Naive thymus-derived CD8-positive, alpha-beta T cell (primary cell): ENCODE measurements around the gene GGA1. TPM values are rescaled to one million over a fixed set of nuclear protein-coding genes. Genes with fewer than 3 reads are reported as not detected.
A peak's percentile ranks its signal among the peaks of the same experiment; 100 is the strongest.

Source experiments
- ATAC-seq, 2 donors: fragments of 150-1000 bp; cut with Tn5 transposase in 1 of 2; sonication (Bioruptor Pico), chemical (Tn5 transposase) in 1 of 2; 1 replicate in 1 of 2; 2 replicates in 1 of 2; pipeline ENCODE4 v1.10.0; 2021; ENCODE audit warnings: mild to moderate bottlenecking in 2 of 2, moderate library complexity in 2 of 2
- POLR2A ChIA-PET: fragments of 350-600 bp; sonication (Branson Sonifier 250); formaldehyde crosslinking; loops from one replicate; lab custom pipeline; 2021; ENCODE audit warnings: antibody characterized with exemption; lab: Charles Lee
- DNase-seq, 10 donors: peaks; one replicate each; pipeline versions ENCODE4 v3.0.0 to v3.0.0-alpha.2; 2020 to 2022
- H3K27ac Mint-ChIP-seq, 10 donors: one replicate each; pipeline ENCODE4 v1.8.0; 2020 to 2022; ENCODE audit warnings: mild to moderate bottlenecking in 10 of 10, mixed read lengths in 10 of 10, moderate library complexity in 4 of 10, inconsistent platforms in 1 of 10
- H3K27me3 Mint-ChIP-seq, 5 donors: one replicate each; pipeline ENCODE4 v1.8.0; 2021 to 2022; ENCODE audit warnings: mixed read lengths in 5 of 5
- H3K36me3 Mint-ChIP-seq, 3 donors: one replicate each; pipeline ENCODE4 v1.8.0; 2020 to 2022; ENCODE audit warnings: mixed read lengths in 3 of 3, mild to moderate bottlenecking in 2 of 3, inconsistent platforms in 1 of 3
- H3K4me1 Mint-ChIP-seq, 4 donors: one replicate each; pipeline ENCODE4 v1.8.0; 2021 to 2022; ENCODE audit warnings: mixed read lengths in 4 of 4
- H3K4me3 Mint-ChIP-seq, 10 donors: one replicate each; pipeline ENCODE4 v1.8.0; 2020 to 2022; ENCODE audit warnings: mild to moderate bottlenecking in 10 of 10, mixed read lengths in 10 of 10, moderate library complexity in 6 of 10, inconsistent platforms in 1 of 10
- H3K9me3 Mint-ChIP-seq, 9 donors: one replicate each; pipeline ENCODE4 v1.8.0; 2020 to 2022; ENCODE audit warnings: mixed read lengths in 9 of 9, mild to moderate bottlenecking in 3 of 9, inconsistent platforms in 1 of 9, moderate library complexity in 1 of 9
- polyA plus RNA-seq, 3 donors: library from polyadenylated mRNA; unstranded; fragments of 300-500 nt; fragmentation: Illumina TruSeq; gene quantifications; one replicate each; pipeline ENCODE4 v1.2.3, GENCODE V29; 2021
- total RNA-seq, 8 experiments: library from RNA in 2 of 8; stranded (reverse) in 2 of 8; gene quantifications; one replicate each; pipeline ENCODE4 v1.2.3 and lab custom pipeline; 2021 to 2026

Gene GGA1
- total and polyA plus RNA-seq, 5 experiments from 2014 or later: 20.3 to 110 (median 24.5) TPM

GRCh38 chr22:37672206-37672919, 63.7 kb downstream of the GGA1 start:
- POLR2A ChIA-PET: interaction anchor here (0.6 to 66.7 kb wide), 3 partner anchors 14 to 614 kb away, joined by 3 to 2283 read pairs (median 71); partner anchors contain the start of genes GGA1, NOL12, PDXP and SH3BP1

GRCh38 chr22:37672920-37673455, 64.4 kb downstream of the GGA1 start:
- POLR2A ChIA-PET: interaction anchor here (9.0 to 66.7 kb wide), 2 partner anchors 13 to 40 kb away, joined by 71 to 2283 read pairs; partner anchors contain the start of genes GGA1, NOL12, PDXP and SH3BP1
- ATAC-seq: no peak
- peaks cover 20 to 63% (median 58%) of the 10 kb centered on the region in 4 donors for H3K4me1 Mint-ChIP-seq
- no peaks in the 10 kb centered on the region for H3K36me3 Mint-ChIP-seq
- no peaks in the 10 kb centered on the region for H3K27me3 Mint-ChIP-seq
- H3K9me3 Mint-ChIP-seq: no peaks in the 10 kb centered on the region
- peak overlapping the region; percentile 76 to 98 (median 90) for H3K27ac Mint-ChIP-seq
- peak in 1 of 10 donors; percentile 12 for DNase-seq
- H3K4me3 Mint-ChIP-seq: peak overlapping the region in 7 of 10 donors; percentile 26 to 89 (median 52)

More at GRCh38 chr22:37672206-37672919, 63.7 kb downstream of the GGA1 start:
- DNase-seq: peak in 7 of 10 donors; percentile 23 to 68 (median 40)
- H3K4me1 Mint-ChIP-seq: peaks cover 20 to 57% (median 53%) of the 10 kb centered on the region in 4 donors
- H3K36me3 Mint-ChIP-seq: no peaks in the 10 kb centered on the region
- H3K27me3 Mint-ChIP-seq: no peaks in the 10 kb centered on the region
- peak overlapping the region; percentile 76 to 94 (median 86) for H3K27ac Mint-ChIP-seq
- peak overlapping the region; percentile 34 to 89 (median 54) for H3K4me3 Mint-ChIP-seq
- peak in 1 of 2 donors; percentile 15 for ATAC-seq
- H3K9me3 Mint-ChIP-seq: no peaks in the 10 kb centered on the region

- no peaks in the 10 kb centered on the region for H3K9me3 Mint-ChIP-seq
- POLR2A ChIA-PET: interaction anchor here (9.0 to 66.7 kb wide), 2 partner anchors 12 to 41 kb away, joined by 71 to 2283 read pairs; partner anchors contain the start of genes GGA1, NOL12, PDXP and SH3BP1
- H3K4me3 Mint-ChIP-seq: peak overlapping the region; percentile 53 to 99 (median 76)
- H3K27me3 Mint-ChIP-seq: no peaks in the 10 kb centered on the region
- no peak for ATAC-seq
- peaks cover 20 to 66% (median 62%) of the 10 kb centered on the region in 4 donors for H3K4me1 Mint-ChIP-seq
- DNase-seq: no peak
- H3K36me3 Mint-ChIP-seq: no peaks in the 10 kb centered on the region
- peak overlapping the region; percentile 58 to 100 (median 91) for H3K27ac Mint-ChIP-seq
These were observed 65.6 kb downstream of the GGA1 start for GRCh38 chr22:37674248-37674647.

DNA sequence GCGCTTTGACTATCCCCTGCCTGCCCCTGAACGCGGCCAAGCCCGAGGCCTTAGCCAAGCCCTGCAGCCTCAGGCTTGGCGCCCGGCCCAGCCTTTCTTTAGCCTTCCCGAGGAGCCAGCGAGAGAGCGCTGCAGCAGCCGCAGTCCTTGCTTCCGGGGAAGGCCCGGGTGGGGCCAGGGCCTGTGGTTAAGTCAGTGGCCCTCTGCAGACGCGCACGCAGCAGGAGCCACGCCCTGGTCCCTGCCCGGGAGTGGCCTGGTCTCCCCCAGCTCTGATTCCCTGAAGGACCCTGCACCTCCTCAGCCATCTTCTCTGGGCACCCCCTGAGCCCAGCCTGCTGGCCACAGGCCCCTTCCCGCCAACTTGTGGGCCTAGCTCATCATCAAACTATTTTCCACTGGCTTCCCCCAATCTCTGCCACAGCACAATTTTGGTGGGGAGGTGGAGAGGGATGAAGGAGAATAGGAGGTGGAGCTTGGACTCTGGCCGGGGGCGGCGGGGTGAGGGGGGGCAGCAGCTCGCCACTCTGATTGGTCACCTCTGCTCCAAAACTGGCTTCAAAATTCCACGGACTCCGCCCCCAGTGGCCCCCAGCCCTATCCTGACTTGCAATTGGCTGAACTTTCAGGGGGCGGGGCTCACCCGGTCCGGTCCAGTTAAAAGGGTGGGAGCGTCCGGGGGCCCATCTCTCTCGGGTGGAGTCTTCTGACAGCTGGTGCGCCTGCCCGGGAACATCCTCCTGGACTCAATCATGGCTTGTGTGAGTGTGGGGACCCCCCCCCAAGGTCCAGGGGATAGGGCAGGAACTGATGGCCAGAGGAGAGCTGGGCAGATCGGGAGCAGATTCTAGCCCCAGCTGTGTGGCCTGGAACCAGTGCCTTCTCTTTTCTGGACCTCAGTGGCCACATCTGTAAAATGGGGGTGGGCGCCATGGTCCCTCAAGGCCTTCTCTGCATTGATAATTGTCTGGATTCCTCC, 66.6 kb downstream of the GGA1 start, which contains the start of gene LGALS1:
Gene LGALS1 (plus strand): TSS at position 686 of the 979 bp plus-strand sequence. CDS start 67 bp downstream, at position 753.
- ATAC-seq (peak; percentile 20 to 31), DNase-seq (peak in 9 of 10 donors; percentile 24 to 79 (median 50))
- H3K27ac Mint-ChIP-seq: peak within 1 kb of the TSS; percentile 91 to 100 (median 100)
- H3K9me3 Mint-ChIP-seq: no peaks in the 10 kb centered on the region
- H3K4me1 Mint-ChIP-seq: peaks cover 20 to 66% (median 63%) of the 10 kb centered on the region in 4 donors
- no peaks in the 10 kb centered on the region for H3K27me3 Mint-ChIP-seq
- no peaks in the 10 kb centered on the region for H3K36me3 Mint-ChIP-seq
- peak within 1 kb of the TSS; percentile 89 to 99 (median 93) for H3K4me3 Mint-ChIP-seq
- POLR2A ChIA-PET: interaction anchor here (9.0 to 66.7 kb wide), 2 partner anchors 11 to 42 kb away, joined by 71 to 2283 read pairs; partner anchors contain the start of genes GGA1, NOL12, PDXP and SH3BP1

DNA sequence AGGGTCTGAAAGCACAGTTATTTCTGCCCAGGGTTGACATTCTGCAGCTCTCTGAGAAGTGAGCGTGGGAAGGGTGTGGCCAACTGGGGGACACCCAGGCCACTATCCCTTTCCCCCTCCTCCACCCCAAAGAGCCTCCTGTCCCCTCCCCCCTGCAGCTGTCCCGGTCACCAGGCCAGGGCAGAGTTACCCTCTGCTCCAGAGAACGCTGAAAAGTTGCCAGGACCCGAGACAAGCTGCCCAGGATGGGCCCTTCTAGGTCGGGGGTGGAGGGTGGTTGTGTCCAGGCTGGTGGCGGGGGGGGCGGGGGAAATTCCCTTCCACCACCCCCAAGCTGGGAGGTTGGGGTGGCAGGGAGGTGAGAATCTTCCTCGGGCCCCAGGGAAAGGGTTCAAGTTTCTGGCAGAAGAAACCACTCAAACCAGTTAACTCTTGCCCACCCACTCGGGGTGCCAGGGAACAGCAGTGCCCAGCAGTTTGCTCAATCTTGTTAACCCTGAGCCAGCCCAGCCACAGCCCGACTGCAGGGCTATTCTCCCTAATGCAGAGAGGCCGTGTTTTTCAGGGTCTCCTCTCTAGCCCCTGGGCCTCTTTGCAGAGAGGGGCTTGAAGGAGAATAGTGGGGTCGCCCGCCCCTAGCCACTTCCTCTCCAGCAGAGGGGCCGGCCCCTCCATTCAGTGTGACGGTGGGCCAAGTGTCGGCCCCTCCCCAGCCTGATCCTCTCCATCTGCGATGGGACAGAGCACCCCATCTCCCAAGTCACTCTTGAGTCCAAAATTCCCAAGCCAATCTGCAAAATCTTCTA, 67.5 kb downstream of the GGA1 start:
- DNase-seq: no peak
- H3K36me3 Mint-ChIP-seq: no peaks in the 10 kb centered on the region
- no peaks in the 10 kb centered on the region for H3K9me3 Mint-ChIP-seq
- H3K4me1 Mint-ChIP-seq: peaks cover 18 to 64% (median 60%) of the 10 kb centered on the region in 4 donors
- peak overlapping the region; percentile 89 to 99 (median 93) for H3K4me3 Mint-ChIP-seq
- POLR2A ChIA-PET: interaction anchor here (0.6 to 66.7 kb wide), 6 partner anchors 8 to 84 kb away, joined by 3 to 2283 read pairs (median 5); partner anchors contain the start of genes GGA1, NOL12, PDXP and SH3BP1
- ATAC-seq: no peak
- H3K27me3 Mint-ChIP-seq: no peaks in the 10 kb centered on the region
- peak overlapping the region; percentile 91 to 100 (median 100) for H3K27ac Mint-ChIP-seq

DNA sequence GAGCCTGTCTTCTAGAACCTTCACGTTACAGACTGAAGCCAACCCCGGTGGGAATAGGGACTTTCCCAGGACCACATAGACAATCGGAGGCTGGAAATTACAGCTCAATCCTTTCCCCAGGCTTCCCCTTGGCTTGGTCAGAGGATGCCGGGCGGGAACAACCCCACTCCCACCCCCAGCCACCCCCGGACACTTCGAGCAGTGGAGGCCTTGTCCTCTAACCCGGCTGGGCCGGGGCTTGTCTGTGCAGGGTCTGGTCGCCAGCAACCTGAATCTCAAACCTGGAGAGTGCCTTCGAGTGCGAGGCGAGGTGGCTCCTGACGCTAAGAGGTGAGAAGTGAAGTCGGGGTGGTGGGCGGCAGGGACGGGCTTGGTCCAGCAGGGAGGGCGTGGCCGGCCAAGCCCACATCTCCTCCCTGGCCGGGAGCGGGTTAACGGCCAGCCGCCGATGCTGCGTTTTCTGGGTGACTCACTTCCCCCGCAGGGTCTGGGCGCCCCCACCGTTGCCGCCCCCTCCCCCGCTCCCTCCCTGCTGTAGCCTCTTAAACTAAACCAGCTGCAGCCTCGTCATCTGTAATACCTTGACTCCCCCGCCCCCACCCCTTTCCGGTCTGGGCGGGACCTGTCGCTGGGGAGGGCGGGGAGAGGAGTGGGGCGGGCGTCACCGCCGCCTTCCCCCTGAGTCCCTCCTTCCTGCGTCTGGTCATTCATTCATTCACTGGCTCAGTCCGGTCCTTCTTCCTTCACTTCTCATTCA, 68.3 kb downstream of the GGA1 start:
- H3K27me3 Mint-ChIP-seq: no peaks in the 10 kb centered on the region
- H3K27ac Mint-ChIP-seq: peak overlapping the region; percentile 91 to 100 (median 100)
- no peaks in the 10 kb centered on the region for H3K36me3 Mint-ChIP-seq
- H3K4me1 Mint-ChIP-seq: peaks cover 20 to 64% (median 60%) of the 10 kb centered on the region in 4 donors
- ATAC-seq (peak; percentile 79 to 87), DNase-seq (peak; percentile 88 to 97 (median 92))
- peak overlapping the region; percentile 89 to 99 (median 93) for H3K4me3 Mint-ChIP-seq
- H3K9me3 Mint-ChIP-seq: no peaks in the 10 kb centered on the region
- POLR2A ChIA-PET: interaction anchor here (0.6 to 66.7 kb wide), 7 partner anchors 9 to 229 kb away, joined by 3 to 2283 read pairs (median 5); partner anchors contain the start of genes GGA1, MICALL1, NOL12 and PDXP

DNA sequence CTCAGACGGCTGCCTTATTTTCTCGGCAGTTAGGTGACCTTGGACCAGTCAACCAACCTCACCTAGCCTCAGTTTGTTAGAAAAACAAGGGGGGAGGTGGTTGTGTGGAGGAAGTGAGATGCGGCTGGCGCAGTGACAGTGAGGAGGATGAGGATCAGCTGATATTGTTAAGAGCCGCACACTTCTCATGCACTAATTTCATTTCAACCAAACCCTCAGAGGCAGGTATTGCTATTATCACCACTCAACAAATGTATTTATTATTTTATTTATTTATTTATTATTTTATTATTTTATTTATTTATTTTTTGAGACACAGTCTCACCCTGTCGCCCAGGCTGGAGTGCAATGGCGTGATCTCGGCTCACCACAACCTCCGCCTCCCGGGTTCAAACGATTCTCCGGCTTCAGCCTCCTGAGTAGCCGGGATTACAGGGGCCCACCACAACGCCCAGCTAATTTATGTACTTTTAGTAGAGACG, 68.9 kb downstream of the GGA1 start:
- Mint-ChIP-seq H3K4me1 (peaks cover 16 to 58% (median 54%) of the 10 kb centered on the region in 4 donors), H3K27ac (peak overlapping the region; percentile 91 to 100 (median 100)), H3K9me3 (no peaks in the 10 kb centered on the region), H3K27me3 (no peaks in the 10 kb centered on the region), H3K36me3 (no peaks in the 10 kb centered on the region), H3K4me3 (peak overlapping the region; percentile 89 to 99 (median 93))
- no peak for DNase-seq
- POLR2A ChIA-PET: interaction anchor here (0.6 to 66.7 kb wide), 5 partner anchors 9 to 228 kb away, joined by 3 to 2283 read pairs (median 6); partner anchors contain the start of genes GGA1, MICALL1, NOL12 and PDXP
- peak; percentile 59 to 70 for ATAC-seq

GRCh38 chr22:37678372-37678771, 69.7 kb downstream of the GGA1 start:
- Mint-ChIP-seq H3K27ac (peak overlapping the region in 8 of 10 donors; percentile 86 to 100 (median 94)), H3K9me3 (no peaks in the 10 kb centered on the region), H3K4me1 (peaks cover 16 to 52% (median 47%) of the 10 kb centered on the region in 4 donors), H3K4me3 (peak overlapping the region in 3 of 10 donors; percentile 64 to 89 (median 75)), H3K27me3 (no peaks in the 10 kb centered on the region), H3K36me3 (no peaks in the 10 kb centered on the region)
- ATAC-seq (no peak), DNase-seq (no peak)
- POLR2A ChIA-PET: interaction anchor here (0.5 to 66.7 kb wide), 4 partner anchors 8 to 45 kb away, joined by 3 to 2283 read pairs (median 38); partner anchors contain the start of genes GGA1, NOL12, PDXP and SH3BP1

- H3K4me1 Mint-ChIP-seq: peaks cover 10 to 41% (median 38%) of the 10 kb centered on the region in 4 donors
- H3K27ac Mint-ChIP-seq: peak overlapping the region in 9 of 10 donors; percentile 16 to 91 (median 78)
- no peaks in the 10 kb centered on the region for H3K36me3 Mint-ChIP-seq
- POLR2A ChIA-PET: interaction anchor here (0.7 to 66.7 kb wide), 3 partner anchors 12 to 223 kb away, joined by 4 to 2283 read pairs (median 6); partner anchors contain the start of genes GGA1, PDXP and SH3BP1
- no peaks in the 10 kb centered on the region for H3K27me3 Mint-ChIP-seq
- no peak for ATAC-seq
- no peak for DNase-seq
- H3K9me3 Mint-ChIP-seq: no peaks in the 10 kb centered on the region
- peak overlapping the region in 5 of 10 donors; percentile 10 to 55 (median 29) for H3K4me3 Mint-ChIP-seq
These were observed 71.0 kb downstream of the GGA1 start for GRCh38 chr22:37679670-37680069.
